AG04449 (cell line): ENCODE measurements around the gene PHAX.

Experiments
- CTCF ChIA-PET: fragments of 350-600 bp; formaldehyde crosslinking; extraction: SDS; loops from one replicate; lab custom pipeline; 2021; ENCODE audit warnings: antibody characterized with exemption; lab: Yijun Ruan, JAX
- POLR2A ChIA-PET: fragments of 400-600, 350-600 bp; formaldehyde crosslinking; extraction: SDS; loops from one replicate; lab custom pipeline; 2020; ENCODE audit warnings: antibody characterized with exemption, inconsistent platforms; lab: Yijun Ruan, JAX
- DNase-seq: peaks from one replicate; pipeline ENCODE4 v3.0.0-alpha.2; 2010; ENCODE audit warnings: low read depth, low spot score
- H3K4me3 ChIP-seq: 2 replicates; pipeline ENCODE4 v1.5.1; 2011; ENCODE audit warnings: low read depth, mild to moderate bottlenecking, control low read depth, low read length
- CTCF ChIP-seq: IDR thresholded peaks from one replicate; pipeline ENCODE4 v1.5.1; 2011; ENCODE audit warnings: mild to moderate bottlenecking, moderate library complexity, low read length, control low read depth, inconsistent platforms; ENCODE audit not compliant: insufficient read depth; ENCODE audit errors: missing control alignments

PHAX gene

GRCh38 chr5:126575644-126576043, 25.1 kb upstream of the PHAX start:
- ChIA-PET POLR2A (no interaction called here), CTCF (interaction anchor here (1.0 to 1.2 kb wide), 3 partner anchors 222 to 1451 kb away, joined by 3 to 4 read pairs (median 3); no protein-coding TSS in a partner anchor)
- no peak for TF ChIP-seq CTCF
- no peak for DNase-seq
- no peak overlapping the region for H3K4me3 ChIP-seq

GRCh38 chr5:126576974-126577373, 23.8 kb upstream of the PHAX start:
- no peak overlapping the region for H3K4me3 ChIP-seq
- no peak for TF ChIP-seq CTCF
- POLR2A ChIA-PET = no interaction called here
- CTCF ChIA-PET = no interaction called here
- DNase-seq = no peak

- CTCF ChIA-PET = no interaction called here
- no peak for TF ChIP-seq CTCF
- POLR2A ChIA-PET = no interaction called here
- DNase-seq = no peak
- no peak overlapping the region for H3K4me3 ChIP-seq
Measured at GRCh38 chr5:126577415-126577814, 23.3 kb upstream of the PHAX start.

- H3K4me3 ChIP-seq = no peak overlapping the region
- ChIA-PET CTCF (interaction anchor here (0.8 to 3.6 kb wide), 2 partner anchors 21 to 235 kb away, joined by 3 to 16 read pairs; partner anchors contain the start of gene PHAX), POLR2A (interaction anchor here (1.2 kb wide), 1 partner anchor 15 kb away, joined by 4 read pairs; the partner anchor contains the start of gene ALDH7A1)
- TF ChIP-seq CTCF = no peak
- DNase-seq = no peak
Measured at GRCh38 chr5:126579716-126580115, 21.0 kb upstream of the PHAX start.

GRCh38 chr5:126583761-126584160, 17.0 kb upstream of the PHAX start:
- H3K4me3 ChIP-seq = no peak overlapping the region
- CTCF ChIA-PET = interaction anchor here (0.7 to 1.2 kb wide), 2 partner anchors 11 to 507 kb away, joined by 3 to 5 read pairs; partner anchors contain the start of gene ALDH7A1
- DNase-seq = no peak
- TF ChIP-seq CTCF = no peak
- POLR2A ChIA-PET = no interaction called here

- POLR2A ChIA-PET = no interaction called here
- CTCF ChIA-PET = no interaction called here
- H3K4me3 ChIP-seq = no peak overlapping the region
- no peak for TF ChIP-seq CTCF
- DNase-seq = no peak
Measured at GRCh38 chr5:126587551-126588390, 13.0 kb upstream of the PHAX start.
